ENCODE measurements around the gene MN1.

The MN1 gene

GRCh38 chr22:27801616-27802345 lies at the start of gene MN1:
MN1 (minus strand) TSS chr22:27801756; CDS start chr22:27800543, 1,213 bp downstream.
- Histone ChIP-seq H3K27me3 (ENCODE audit: control insufficient read depth, insufficient read depth, low read length) (no peaks in the 10 kb centered on the region), H3K79me2 (no peaks in the 10 kb centered on the region), H3K4me1 (no peaks in the 10 kb centered on the region), H3K36me3 (ENCODE audit: control insufficient read depth, insufficient read depth, low read length) (no peaks in the 10 kb centered on the region), H3K4me3 (ENCODE audit: low read depth, low read length) (peak within 1 kb of the TSS; percentile 69), H3K9ac (no peak within 1 kb of the TSS), H3K4me2 (ENCODE audit: low read length) (peak within 1 kb of the TSS; percentile 63), H3K9me3 (ENCODE audit: control insufficient read depth, low read length) (no peaks in the 10 kb centered on the region), H3K27ac (no peak within 1 kb of the TSS), H2AFZ (peak within 1 kb of the TSS; percentile 42)
- no peak for TF ChIP-seq CTCF (IDR thresholded peaks at IDR 0.05)

- Histone ChIP-seq H3K27ac (no peak overlapping the region), H3K9ac (no peak overlapping the region), H3K79me2 (no peaks in the 10 kb centered on the region), H3K36me3 (ENCODE audit: control insufficient read depth, insufficient read depth, low read length) (no peaks in the 10 kb centered on the region), H3K4me2 (ENCODE audit: low read length) (no peak overlapping the region), H3K4me3 (ENCODE audit: low read depth, low read length) (no peak overlapping the region), H3K27me3 (ENCODE audit: control insufficient read depth, insufficient read depth, low read length) (no peaks in the 10 kb centered on the region), H3K4me1 (peaks cover 2% of the 10 kb centered on the region), H3K9me3 (ENCODE audit: control insufficient read depth, low read length) (no peaks in the 10 kb centered on the region), H2AFZ (no peak overlapping the region)
- TF ChIP-seq CTCF (IDR thresholded peaks at IDR 0.05): no peak
Measured at GRCh38 chr22:27850000-27850521, 48.5 kb upstream of the MN1 start.

- Histone ChIP-seq H3K27me3 (ENCODE audit: control insufficient read depth, insufficient read depth, low read length) (no peaks in the 10 kb centered on the region), H3K4me3 (ENCODE audit: low read depth, low read length) (no peak overlapping the region), H3K4me2 (ENCODE audit: low read length) (no peak overlapping the region), H2AFZ (no peak overlapping the region), H3K9ac (no peak overlapping the region), H3K4me1 (no peaks in the 10 kb centered on the region), H3K9me3 (ENCODE audit: control insufficient read depth, low read length) (no peaks in the 10 kb centered on the region), H3K36me3 (ENCODE audit: control insufficient read depth, insufficient read depth, low read length) (no peaks in the 10 kb centered on the region), H3K27ac (no peak overlapping the region), H3K79me2 (no peaks in the 10 kb centered on the region)
- no peak for TF ChIP-seq CTCF (IDR thresholded peaks at IDR 0.05)
Measured at GRCh38 chr22:27848005-27848404, 46.4 kb upstream of the MN1 start.

- no peak overlapping the region for H2AFZ ChIP-seq
- H3K27ac ChIP-seq: no peak overlapping the region
- no peak overlapping the region for H3K4me3 ChIP-seq (ENCODE audit: low read depth, low read length)
- H3K4me1 ChIP-seq: no peaks in the 10 kb centered on the region
- H3K79me2 ChIP-seq: no peaks in the 10 kb centered on the region
- H3K4me2 ChIP-seq (ENCODE audit: low read length): no peak overlapping the region
- no peak for TF ChIP-seq CTCF (IDR thresholded peaks at IDR 0.05)
- H3K36me3 ChIP-seq (ENCODE audit: control insufficient read depth, insufficient read depth, low read length): no peaks in the 10 kb centered on the region
- H3K27me3 ChIP-seq (ENCODE audit: control insufficient read depth, insufficient read depth, low read length): no peaks in the 10 kb centered on the region
- no peak overlapping the region for H3K9ac ChIP-seq
- no peaks in the 10 kb centered on the region for H3K9me3 ChIP-seq (ENCODE audit: control insufficient read depth, low read length)
Measured at GRCh38 chr22:27846910-27847309, 45.4 kb upstream of the MN1 start.
